Nephron progenitor cell (in vitro differentiated cells): ENCODE measurements around the gene PCDH15.

Source experiments
- DNase-seq: peaks from one replicate; pipeline ENCODE4 v3.0.0; 2021
- H3K27ac Mint-ChIP-seq: 2 replicates; pipeline ENCODE4 v1.8.0; 2021; ENCODE audit warnings: mild to moderate bottlenecking, moderate library complexity, mixed read lengths
- H3K27me3 Mint-ChIP-seq: 2 replicates; pipeline ENCODE4 v1.8.0; 2021; ENCODE audit warnings: mild to moderate bottlenecking, low read depth, mixed read lengths; ENCODE audit not compliant: poor library complexity
- H3K36me3 Mint-ChIP-seq: 2 replicates; pipeline ENCODE4 v1.8.0; 2021; ENCODE audit warnings: low read depth, mixed read lengths
- H3K4me1 Mint-ChIP-seq: 2 replicates; pipeline ENCODE4 v1.8.0; 2021; ENCODE audit warnings: mixed read lengths
- H3K4me3 Mint-ChIP-seq: 2 replicates; pipeline ENCODE4 v1.8.0; 2021; ENCODE audit warnings: mild to moderate bottlenecking, moderate library complexity, mixed read lengths
- H3K9me3 Mint-ChIP-seq: 2 replicates; pipeline ENCODE4 v1.8.0; 2021; ENCODE audit warnings: mild to moderate bottlenecking, moderate library complexity, mixed read lengths
- CTCF ChIP-seq: fragments of 200-600 bp; sonication (generic); IDR thresholded peaks from 2 replicates; pipeline ENCODE4 v1.5.0; 2021; ENCODE audit warnings: antibody characterized with exemption

PCDH15 gene

GRCh38 chr10:54666192-54666591, 134.8 kb downstream of the PCDH15 start:
- H3K4me1 Mint-ChIP-seq, result no peaks in the 10 kb centered on the region
- TF ChIP-seq CTCF, result no peak
- no peak overlapping the region for H3K4me3 Mint-ChIP-seq
- H3K9me3 Mint-ChIP-seq, result no peaks in the 10 kb centered on the region
- no peak for DNase-seq
- no peaks in the 10 kb centered on the region for H3K36me3 Mint-ChIP-seq
- H3K27ac Mint-ChIP-seq, result no peak overlapping the region
- no peaks in the 10 kb centered on the region for H3K27me3 Mint-ChIP-seq

GRCh38 chr10:54665095-54665494, 135.9 kb downstream of the PCDH15 start:
- no peak overlapping the region for H3K27ac Mint-ChIP-seq
- H3K4me3 Mint-ChIP-seq, result no peak overlapping the region
- no peaks in the 10 kb centered on the region for H3K36me3 Mint-ChIP-seq
- no peak for TF ChIP-seq CTCF
- no peaks in the 10 kb centered on the region for H3K9me3 Mint-ChIP-seq
- no peak for DNase-seq
- H3K4me1 Mint-ChIP-seq, result no peaks in the 10 kb centered on the region
- no peaks in the 10 kb centered on the region for H3K27me3 Mint-ChIP-seq

GRCh38 chr10:54660397-54660796, 140.6 kb downstream of the PCDH15 start:
- Mint-ChIP-seq H3K27me3 (no peaks in the 10 kb centered on the region), H3K4me1 (no peaks in the 10 kb centered on the region), H3K4me3 (no peak overlapping the region), H3K27ac (no peak overlapping the region), H3K36me3 (no peaks in the 10 kb centered on the region), H3K9me3 (no peaks in the 10 kb centered on the region)
- TF ChIP-seq CTCF, result no peak
- no peak for DNase-seq

GRCh38 chr10:54656643-54657042, 144.4 kb downstream of the PCDH15 start:
- H3K27ac Mint-ChIP-seq, result no peak overlapping the region
- no peak overlapping the region for H3K4me3 Mint-ChIP-seq
- peaks cover 6% of the 10 kb centered on the region for H3K27me3 Mint-ChIP-seq
- no peak for DNase-seq
- H3K4me1 Mint-ChIP-seq, result no peaks in the 10 kb centered on the region
- no peaks in the 10 kb centered on the region for H3K36me3 Mint-ChIP-seq
- TF ChIP-seq CTCF, result no peak
- no peaks in the 10 kb centered on the region for H3K9me3 Mint-ChIP-seq

- no peak for TF ChIP-seq CTCF
- no peaks in the 10 kb centered on the region for H3K9me3 Mint-ChIP-seq
Measured at GRCh38 chr10:54653518-54653917, 147.5 kb downstream of the PCDH15 start.

GRCh38 chr10:54650547-54650946, 150.5 kb downstream of the PCDH15 start:
- Mint-ChIP-seq H3K27ac (peak overlapping the region; percentile 15), H3K27me3 (peaks cover 6% of the 10 kb centered on the region), H3K4me3 (no peak overlapping the region), H3K9me3 (no peaks in the 10 kb centered on the region), H3K4me1 (no peaks in the 10 kb centered on the region), H3K36me3 (no peaks in the 10 kb centered on the region)
- TF ChIP-seq CTCF, result no peak
- no peak for DNase-seq

More at GRCh38 chr10:54653518-54653917, 147.5 kb downstream of the PCDH15 start:
- no peaks in the 10 kb centered on the region for H3K4me1 Mint-ChIP-seq
- H3K4me3 Mint-ChIP-seq, result no peak overlapping the region
- DNase-seq, result no peak
- H3K36me3 Mint-ChIP-seq, result no peaks in the 10 kb centered on the region
- H3K27me3 Mint-ChIP-seq, result peaks cover 6% of the 10 kb centered on the region
- no peak overlapping the region for H3K27ac Mint-ChIP-seq
